ENCODE measurements around the gene GJD3. TPM values are rescaled to one million over a fixed set of nuclear protein-coding genes. Genes with fewer than 3 reads are reported as not detected.

The GJD3 gene
- total and polyA plus RNA-seq, 2 of the 4 experiments (the other 2 are of a cell fraction), result 0.10 TPM; not detected in 1

DNA sequence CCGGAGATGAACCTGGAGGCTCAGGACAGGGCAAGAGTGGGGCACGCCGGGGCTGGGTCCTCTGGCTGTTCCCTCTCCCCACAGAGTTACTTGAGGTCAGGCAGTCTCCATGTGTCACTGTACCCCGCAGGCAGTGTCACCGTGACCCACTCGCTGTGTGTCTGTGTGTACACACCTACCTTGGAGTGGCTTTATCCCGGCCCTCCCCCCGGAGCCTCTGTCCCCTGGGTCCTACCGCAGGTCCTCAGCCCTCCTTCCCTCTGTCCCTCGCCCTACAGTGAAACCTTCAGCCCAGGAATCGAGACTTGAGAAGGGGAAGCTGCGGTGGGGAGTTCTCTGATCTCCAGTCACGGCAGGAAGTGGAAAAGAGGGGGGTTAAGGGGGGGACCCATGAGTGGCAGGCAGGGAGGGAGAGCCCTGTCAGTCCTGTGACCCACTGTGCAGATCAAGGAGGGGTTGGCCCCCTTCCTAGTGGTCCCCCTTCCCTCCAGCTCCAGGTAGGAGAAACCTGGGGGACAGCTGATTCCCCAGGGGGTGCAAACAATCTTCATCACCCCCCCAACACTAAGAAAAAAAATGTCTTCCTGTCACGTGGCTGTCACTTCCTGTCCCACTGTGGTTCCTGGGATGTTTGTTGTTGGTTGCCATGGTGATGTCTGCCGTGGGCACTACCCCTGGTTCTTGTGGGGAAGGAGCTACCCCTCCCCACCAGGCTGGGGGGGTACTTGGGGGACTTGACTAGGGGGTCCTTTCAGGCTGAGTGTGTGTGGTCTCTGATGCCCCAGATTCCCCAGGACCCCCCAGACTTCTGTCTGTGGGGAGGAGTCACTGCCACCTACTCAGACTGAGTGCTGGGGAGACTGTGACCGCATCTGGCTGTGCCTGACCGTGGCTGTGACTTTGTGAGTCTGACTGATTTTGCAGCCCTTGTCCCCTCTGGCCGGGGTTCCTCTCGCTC, 41.9 kb downstream of the GJD3 start:
- H3K14ac ChIP-seq (replicated peaks; ENCODE audit: low read depth, low read length), result peak overlapping the region; percentile 96
- no peaks in the 10 kb centered on the region for H3K36me3 ChIP-seq (ENCODE audit: control insufficient read depth, insufficient read depth, low read length)
- no peaks in the 10 kb centered on the region for H3K27me3 ChIP-seq (ENCODE audit: control insufficient read depth, insufficient read depth, low read length)
- H3K9me3 ChIP-seq (ENCODE audit: control insufficient read depth, insufficient read depth, low read length), result no peaks in the 10 kb centered on the region
- peak overlapping the region; percentile 96 for H4K91ac ChIP-seq (ENCODE audit: insufficient read depth, low read depth, low read length)
- H3K4me3 ChIP-seq (ENCODE audit: insufficient read depth, low read depth, low read length), result peak overlapping the region; percentile 14
- H3K9me1 ChIP-seq (ENCODE audit: insufficient read depth, low read length), result peaks cover 43% of the 10 kb centered on the region
- H3K4ac ChIP-seq (ENCODE audit: low read depth, low read length), result peak overlapping the region; percentile 98
- H3K23ac ChIP-seq (ENCODE audit: low read depth, low read length), result peak overlapping the region; percentile 98
- H2AK5ac ChIP-seq (ENCODE audit: low read depth, low read length), result peak overlapping the region; percentile 99
- peak overlapping the region; percentile 98 for H2AK9ac ChIP-seq (replicated peaks; ENCODE audit: low read depth, low read length, poor library complexity)
- ChIA-PET POLR2A (ENCODE audit: unreplicated experiment) (no interaction called here), CTCF (interaction anchor here (2.1 kb wide), 1 partner anchor 20 kb away, joined by 6 read pairs; no protein-coding TSS in a partner anchor)
- WGBS, 2 experiments (ENCODE audit: extremely low coverage in 2 of 2, insufficient read length in 1 of 2), result 4% methylated on average over 4 of the region's 19 CpGs; no CpG with 5 or more reads in 1 of the 2 experiments
- H4K5ac ChIP-seq (ENCODE audit: low read depth, low read length), result peak overlapping the region; percentile 87
- peak overlapping the region; percentile 92 for H2AFZ ChIP-seq (replicated peaks; ENCODE audit: low read length, poor library complexity)
- H2BK5ac ChIP-seq (ENCODE audit: low read depth, low read length, poor library complexity, severe bottlenecking), result peak overlapping the region; percentile 90
- ATAC-seq (ENCODE audit: low read depth) (no peak; the same call in 1 of the 2 replicates), DNase-seq (peak; percentile 81)
- H2BK20ac ChIP-seq (ENCODE audit: low read depth, low read length), result peak overlapping the region; percentile 78
- peak overlapping the region; percentile 78 for H3K27ac ChIP-seq (ENCODE audit: insufficient read depth, low read length)
- H3K79me1 ChIP-seq (ENCODE audit: low read depth in 1 of 2, low read length in 2 of 2), result peaks cover 17 to 92% of the 10 kb centered on the region in 2 experiments
- no TSS peak for BruUV-seq (replicated peaks)
- H3K9ac ChIP-seq (ENCODE audit: low read depth, low read length), result peak overlapping the region; percentile 49
- peak overlapping the region; percentile 39; the same call in 1 of the 2 replicates for H3K56ac ChIP-seq (ENCODE audit: extremely low read depth, insufficient read depth, low read length)
- peaks cover 73% of the 10 kb centered on the region for H4K20me1 ChIP-seq (ENCODE audit: insufficient read depth, low read length)
- peaks cover 58% of the 10 kb centered on the region for H3K4me1 ChIP-seq (ENCODE audit: control insufficient read depth, insufficient read depth, low read length)
- TF ChIP-seq USF2 (IDR thresholded peaks at IDR 0.05; ENCODE audit: low read depth, low read length) (peak; percentile 95), SMC3 (IDR thresholded peaks at IDR 0.05; ENCODE audit: low read depth, low read length) (no peak), POLR2A (IDR thresholded peaks at IDR 0.05; ENCODE audit: low read depth, low read length) (peak; percentile 83; the same call in 1 of the 2 replicates), BHLHE40 (IDR thresholded peaks at IDR 0.05; ENCODE audit: low read depth, low read length) (peak; percentile 34; the same call in 1 of the 2 replicates)
- peak overlapping the region; percentile 83 to 99 for H4K8ac ChIP-seq (ENCODE audit: low read depth in 2 of 2, low read length in 2 of 2)
- intact Hi-C loops (cut with micrococcal nuclease) (no loop called here), in situ Hi-C loops (cut with MboI; ENCODE audit: low sequenced_read_pairs) (no loop called here), dilution Hi-C loops (cut with HindIII; ENCODE audit: low sequenced_read_pairs, unreplicated experiment) (no loop called here)
- peak overlapping the region; percentile 92 for H2BK120ac ChIP-seq (ENCODE audit: low read depth, low read length)
- peak overlapping the region; percentile 75 for H3K18ac ChIP-seq (ENCODE audit: low read depth, low read length)
- H2BK15ac ChIP-seq (ENCODE audit: low read depth, low read length), result peak overlapping the region; percentile 79; the same call in 2 of the 3 replicates
- peak overlapping the region; percentile 87 for H3K4me2 ChIP-seq (ENCODE audit: low read depth, low read length)
